ENCODE data around the gene HOXA4.

GRCh38 chr7:27083646-27084045, 46.9 kb downstream of the HOXA4 start:
- TF ChIP-seq, protein P1, sequence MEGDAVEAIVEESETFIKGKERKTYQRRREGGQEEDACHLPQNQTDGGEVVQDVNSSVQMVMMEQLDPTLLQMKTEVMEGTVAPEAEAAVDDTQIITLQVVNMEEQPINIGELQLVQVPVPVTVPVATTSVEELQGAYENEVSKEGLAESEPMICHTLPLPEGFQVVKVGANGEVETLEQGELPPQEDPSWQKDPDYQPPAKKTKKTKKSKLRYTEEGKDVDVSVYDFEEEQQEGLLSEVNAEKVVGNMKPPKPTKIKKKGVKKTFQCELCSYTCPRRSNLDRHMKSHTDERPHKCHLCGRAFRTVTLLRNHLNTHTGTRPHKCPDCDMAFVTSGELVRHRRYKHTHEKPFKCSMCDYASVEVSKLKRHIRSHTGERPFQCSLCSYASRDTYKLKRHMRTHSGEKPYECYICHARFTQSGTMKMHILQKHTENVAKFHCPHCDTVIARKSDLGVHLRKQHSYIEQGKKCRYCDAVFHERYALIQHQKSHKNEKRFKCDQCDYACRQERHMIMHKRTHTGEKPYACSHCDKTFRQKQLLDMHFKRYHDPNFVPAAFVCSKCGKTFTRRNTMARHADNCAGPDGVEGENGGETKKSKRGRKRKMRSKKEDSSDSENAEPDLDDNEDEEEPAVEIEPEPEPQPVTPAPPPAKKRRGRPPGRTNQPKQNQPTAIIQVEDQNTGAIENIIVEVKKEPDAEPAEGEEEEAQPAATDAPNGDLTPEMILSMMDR (IDR thresholded peaks at IDR 0.05 in 8 of 11, conservative IDR thresholded peaks at IDR 0.05 in 3 of 11) = no peak
- TF ChIP-seq POLR2AphosphoS5 (IDR thresholded peaks at IDR 0.05) (no peak), POLR2A (IDR thresholded peaks at IDR 0.05) (no peak)

Data from spleen (tissue), 7 donors.